GM18867 (cell line): Measurements from ENCODE around the gene CFAP73.
"Not testable (repeated sequence)": the region's sequence is repeated elsewhere in the genome, so short reads cannot be mapped to it uniquely, and the experiment has no call there.

Experiments
- ATAC-seq: cut with Tn5 transposase; IDR thresholded peaks from one replicate; pipeline ENCODE4 v1.9.1; 2021; ENCODE audit warnings: mild to moderate bottlenecking, moderate library complexity; ENCODE audit not compliant: unreplicated experiment

Gene CFAP73

GRCh38 chr12:113149361-113150150 lies at the start of gene CFAP73:
TSS of gene CFAP73 (plus strand) at chr12:113149724. CDS start at chr12:113149858, 134 bp downstream.
- ATAC-seq: no peak

- ATAC-seq: no peak
Observed at GRCh38 chr12:113099764-113100163, 49.8 kb upstream of the CFAP73 start.

- no peak for ATAC-seq
Observed at GRCh38 chr12:113101751-113102150, 47.8 kb upstream of the CFAP73 start.

GRCh38 chr12:113102811-113103210 lies 46.7 kb upstream of the CFAP73 start:
- no peak for ATAC-seq

GRCh38 chr12:113103756-113104450 lies 45.6 kb upstream of the CFAP73 start:
- ATAC-seq: no peak

- ATAC-seq: no peak
Observed at GRCh38 chr12:113104953-113105510, 44.5 kb upstream of the CFAP73 start.

- ATAC-seq: no peak
Observed at GRCh38 chr12:113105606-113106271, 43.8 kb upstream of the CFAP73 start.

GRCh38 chr12:113106361-113106760 lies 43.2 kb upstream of the CFAP73 start:
- ATAC-seq: no peak

GRCh38 chr12:113108308-113108707 lies 41.2 kb upstream of the CFAP73 start:
- no peak for ATAC-seq

- no peak for ATAC-seq
Observed at GRCh38 chr12:113109360-113109759, 40.2 kb upstream of the CFAP73 start.

GRCh38 chr12:113109872-113110599 lies 39.5 kb upstream of the CFAP73 start:
- ATAC-seq: no peak

GRCh38 chr12:113111247-113111646 lies 38.3 kb upstream of the CFAP73 start:
- ATAC-seq: no peak

GRCh38 chr12:113112043-113112899 lies 37.3 kb upstream of the CFAP73 start:
- ATAC-seq: no peak

GRCh38 chr12:113113397-113113796 lies 36.1 kb upstream of the CFAP73 start:
- ATAC-seq: no peak

GRCh38 chr12:113114447-113115178 lies 34.9 kb upstream of the CFAP73 start:
- no peak for ATAC-seq

GRCh38 chr12:113115455-113116126 lies 33.9 kb upstream of the CFAP73 start:
- no peak for ATAC-seq

GRCh38 chr12:113116875-113117274 lies 32.6 kb upstream of the CFAP73 start:
- ATAC-seq: no peak

- ATAC-seq: not testable (repeated sequence)
Observed at GRCh38 chr12:113117684-113118083, 31.8 kb upstream of the CFAP73 start.

- ATAC-seq: no peak
Observed at GRCh38 chr12:113118142-113118541, 31.4 kb upstream of the CFAP73 start.
